GM18502 (cell line): ENCODE data around the gene CNTF.

Source experiments
- ATAC-seq: cut with Tn5 transposase; IDR thresholded peaks from one replicate; pipeline ENCODE4 v1.9.1; 2021; ENCODE audit warnings: mild to moderate bottlenecking; ENCODE audit not compliant: unreplicated experiment, poor library complexity

CNTF gene

DNA sequence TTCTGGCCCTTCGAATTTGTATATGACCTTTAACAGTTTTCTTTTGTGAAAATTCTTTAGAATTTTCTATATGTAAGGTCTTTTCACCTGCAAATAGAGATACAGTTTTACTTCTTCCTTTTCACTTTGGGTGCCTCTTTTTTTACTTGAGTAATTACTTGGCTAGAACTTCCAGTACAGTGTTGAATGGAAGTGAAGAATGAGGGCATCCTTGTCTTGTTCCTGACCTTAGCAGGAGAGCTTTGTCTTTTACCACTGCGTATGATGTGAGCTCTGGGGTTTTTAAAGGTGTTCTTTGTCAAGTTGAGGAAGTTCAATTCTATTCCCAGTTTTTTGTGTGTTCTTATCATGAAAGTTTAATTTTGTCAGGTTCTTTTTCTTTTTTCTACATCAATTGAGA lies 22.0 kb upstream of the CNTF start:
- no peak for ATAC-seq

DNA sequence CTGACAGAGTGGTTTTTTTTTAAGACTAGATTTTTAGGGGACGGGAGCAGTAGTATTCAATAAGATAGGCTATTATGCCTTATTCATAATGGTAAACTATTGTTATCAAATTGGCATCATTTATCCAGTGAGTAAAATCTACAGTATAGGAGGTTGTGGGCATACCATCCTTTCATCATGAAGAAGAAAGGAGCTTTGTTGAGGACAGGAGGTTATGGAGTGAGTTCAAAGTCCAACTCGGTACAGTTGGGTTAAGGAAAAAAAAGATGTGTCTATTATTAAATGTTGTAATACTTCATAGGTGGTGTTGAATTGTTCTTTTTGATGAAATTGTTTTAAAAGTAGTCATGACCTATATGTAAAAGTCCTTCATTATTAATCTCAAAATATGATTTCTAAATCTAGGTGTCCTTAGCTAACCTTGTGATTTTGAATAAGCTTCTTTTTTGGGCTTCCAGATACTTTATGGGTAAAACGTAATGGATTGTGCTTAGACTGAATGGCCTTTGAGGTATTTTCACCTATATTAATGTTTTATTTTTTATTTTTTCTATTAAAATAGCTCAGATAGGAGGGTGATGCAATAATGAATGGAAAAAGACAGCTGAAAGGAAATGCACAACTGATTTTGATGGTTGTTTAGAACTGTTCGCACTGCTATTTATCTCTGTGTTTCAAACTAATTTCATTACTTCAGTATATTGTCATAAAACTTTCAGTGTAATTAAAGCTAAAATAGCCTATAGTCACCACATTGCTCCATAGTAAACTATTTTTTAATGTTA lies 15.3 kb upstream of the CNTF start:
- ATAC-seq, result no peak

DNA sequence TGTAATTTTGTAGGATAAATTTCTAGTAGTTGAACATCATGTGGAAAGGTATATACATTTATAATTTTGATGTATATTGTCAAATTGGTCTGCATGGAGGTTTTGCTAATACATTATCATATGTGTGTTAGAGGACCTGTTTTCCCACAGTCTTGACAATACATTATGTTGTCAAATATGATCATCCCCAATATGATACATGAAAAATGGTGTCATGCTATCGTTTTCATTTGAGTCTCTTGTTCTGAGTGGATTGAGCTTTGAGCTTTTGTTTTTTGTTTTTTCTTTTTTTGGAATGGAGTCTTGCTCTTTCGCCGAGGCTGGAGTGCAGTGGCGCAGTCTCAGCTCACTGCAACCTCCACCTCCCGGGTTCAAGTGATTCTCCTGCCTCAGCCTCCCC lies 14.1 kb upstream of the CNTF start:
- no peak for ATAC-seq

DNA sequence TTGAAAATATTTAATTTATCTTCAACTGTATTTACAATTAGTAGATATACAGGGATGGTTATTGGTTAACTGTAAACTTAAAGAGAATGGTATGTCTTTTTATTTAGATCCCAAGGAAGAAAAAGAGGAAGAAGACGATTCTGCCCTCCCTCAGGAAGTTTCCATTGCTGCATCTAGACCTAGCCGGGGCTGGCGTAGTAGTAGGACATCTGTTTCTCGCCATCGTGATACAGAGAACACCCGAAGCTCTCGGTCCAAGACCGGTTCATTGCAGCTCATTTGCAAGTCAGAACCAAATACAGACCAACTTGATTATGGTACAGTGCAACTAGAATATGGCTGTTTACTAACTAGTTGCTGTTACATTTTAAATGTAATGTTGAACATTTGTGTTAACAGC lies 12.7 kb upstream of the CNTF start:
- peak; percentile 49 for ATAC-seq

DNA sequence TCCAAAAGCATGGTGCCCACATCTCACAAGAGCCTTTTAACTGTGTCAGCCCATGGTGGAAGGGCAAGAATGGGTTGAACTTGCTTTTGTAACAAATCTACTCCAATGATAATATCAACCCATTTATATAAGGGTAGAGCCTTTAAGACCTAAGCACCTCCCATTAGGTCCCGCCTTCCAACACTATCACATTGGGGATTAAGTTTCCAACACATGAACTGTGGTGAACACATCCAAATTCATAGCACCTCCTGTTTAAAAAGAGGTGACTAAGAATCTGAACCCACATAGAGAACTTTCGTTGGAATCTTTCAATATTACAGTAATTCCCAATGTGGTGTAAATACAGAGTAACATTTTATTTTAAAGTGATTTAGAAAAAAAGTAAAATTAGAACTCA lies 9.2 kb upstream of the CNTF start:
- ATAC-seq, result no peak

DNA sequence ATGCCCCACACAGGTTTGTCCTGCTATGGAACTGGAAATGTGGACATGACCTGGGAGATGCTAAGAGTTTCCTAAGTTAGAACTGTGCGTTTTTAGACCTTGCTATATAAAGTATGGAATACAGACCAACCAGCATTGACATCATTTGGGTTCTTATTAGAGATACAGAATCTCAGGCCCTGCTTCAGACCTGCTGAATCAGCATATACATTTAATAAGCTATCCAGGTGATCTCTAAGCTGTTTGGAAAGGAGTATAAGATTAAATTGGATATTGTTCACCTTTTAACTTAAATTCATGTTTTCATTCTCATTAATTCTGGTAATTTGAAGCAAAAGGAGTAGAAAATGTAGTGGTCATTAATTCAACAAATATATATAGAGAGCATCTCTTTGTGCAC lies 6.9 kb upstream of the CNTF start:
- ATAC-seq, result no peak

DNA sequence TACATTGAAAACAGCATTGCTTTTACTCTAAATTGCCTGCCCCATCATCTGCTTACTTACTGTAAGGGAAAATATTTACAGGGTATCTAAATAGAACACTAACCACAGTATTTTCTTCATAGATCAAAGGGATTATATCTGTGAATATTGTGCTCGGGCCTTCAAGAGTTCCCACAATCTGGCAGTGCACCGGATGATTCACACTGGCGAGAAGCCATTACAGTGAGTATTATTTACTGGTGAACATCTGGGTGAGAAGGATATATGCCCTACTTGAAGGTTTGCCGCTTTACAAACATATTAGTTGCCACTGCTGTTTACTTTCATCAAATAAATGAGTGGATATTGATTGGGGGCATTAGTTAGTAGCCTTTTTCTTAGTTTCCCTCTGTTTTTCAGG lies 5.9 kb upstream of the CNTF start:
- no peak for ATAC-seq

DNA sequence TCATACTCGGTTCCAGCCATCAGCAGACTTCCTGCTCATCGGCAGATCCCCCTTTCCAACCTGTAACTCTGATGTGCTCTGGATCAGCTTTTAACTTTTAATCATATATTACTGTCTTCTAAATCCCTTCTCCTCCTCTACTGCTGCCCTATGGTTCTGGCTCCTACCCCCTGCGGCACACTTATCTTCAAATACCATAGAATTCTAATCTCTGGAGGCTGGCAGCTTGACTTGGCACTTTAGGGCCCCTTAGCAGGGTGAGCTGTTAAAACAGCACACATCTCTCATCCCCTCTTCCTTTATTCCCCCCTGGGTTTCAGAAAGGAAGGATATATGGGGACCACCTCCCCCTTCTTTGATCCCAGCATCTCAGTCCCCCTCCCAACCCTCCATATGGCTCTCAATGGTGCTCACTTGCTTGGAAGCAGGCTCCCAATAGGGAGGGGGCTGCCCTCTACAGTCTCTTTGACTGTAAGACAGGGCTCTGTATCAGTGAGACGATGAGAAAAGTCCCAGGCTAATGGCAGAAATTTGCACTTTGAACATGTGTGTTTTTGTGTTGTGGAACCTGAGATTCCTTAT lies 4.4 kb upstream of the CNTF start:
- ATAC-seq, result no peak

DNA sequence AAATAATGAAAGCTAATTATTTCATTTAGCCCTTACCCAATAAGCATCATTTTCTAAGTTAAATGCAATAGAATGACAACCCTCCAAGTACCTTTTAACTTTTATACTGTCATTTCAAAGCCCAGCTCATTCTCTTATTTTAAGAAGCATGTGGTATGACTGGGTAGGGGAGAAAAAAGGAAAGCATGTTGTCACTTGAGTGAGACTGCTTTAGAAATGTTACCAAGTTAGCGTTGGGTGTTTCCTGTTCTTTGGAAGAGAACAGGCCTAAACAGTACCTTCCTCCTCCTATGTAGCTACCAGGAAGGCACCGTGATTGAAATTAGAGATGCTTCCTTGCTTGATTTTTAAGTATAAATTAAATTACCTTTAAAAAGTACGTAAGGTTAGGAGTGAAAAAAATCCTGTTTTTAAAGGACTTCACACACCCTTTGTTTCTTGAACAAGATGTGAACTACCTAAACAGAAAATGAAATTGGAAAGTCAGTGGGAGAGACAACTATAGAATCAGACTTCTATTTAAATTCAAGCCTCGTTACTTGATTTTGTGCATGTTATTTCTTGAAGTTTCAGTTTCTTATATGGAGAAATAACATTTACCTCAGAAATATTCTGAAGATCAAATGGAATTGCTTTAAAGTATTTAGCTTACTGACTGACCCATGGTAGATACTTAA lies 741 bp upstream of the CNTF start:
- ATAC-seq, result no peak

DNA sequence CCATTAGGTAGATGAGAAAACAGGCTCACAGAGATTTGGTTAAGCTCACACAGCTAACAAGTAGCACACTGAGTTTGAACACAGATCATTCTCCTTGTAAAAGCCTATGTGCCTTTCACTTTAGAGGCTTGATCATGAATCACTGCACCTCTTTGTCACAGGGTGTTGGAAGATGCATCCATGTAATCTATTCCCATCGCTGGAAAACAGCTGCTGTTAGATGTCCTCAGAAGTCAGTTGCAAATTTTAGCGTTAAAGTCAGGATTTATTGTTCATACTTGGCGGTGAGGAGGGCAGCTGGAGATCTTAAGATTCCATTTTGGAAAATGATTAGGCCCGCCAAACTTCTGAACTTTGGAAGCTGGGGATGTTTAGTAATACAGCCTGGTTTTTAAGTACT lies 2.6 kb downstream of the CNTF start:
- ATAC-seq, result no peak

DNA sequence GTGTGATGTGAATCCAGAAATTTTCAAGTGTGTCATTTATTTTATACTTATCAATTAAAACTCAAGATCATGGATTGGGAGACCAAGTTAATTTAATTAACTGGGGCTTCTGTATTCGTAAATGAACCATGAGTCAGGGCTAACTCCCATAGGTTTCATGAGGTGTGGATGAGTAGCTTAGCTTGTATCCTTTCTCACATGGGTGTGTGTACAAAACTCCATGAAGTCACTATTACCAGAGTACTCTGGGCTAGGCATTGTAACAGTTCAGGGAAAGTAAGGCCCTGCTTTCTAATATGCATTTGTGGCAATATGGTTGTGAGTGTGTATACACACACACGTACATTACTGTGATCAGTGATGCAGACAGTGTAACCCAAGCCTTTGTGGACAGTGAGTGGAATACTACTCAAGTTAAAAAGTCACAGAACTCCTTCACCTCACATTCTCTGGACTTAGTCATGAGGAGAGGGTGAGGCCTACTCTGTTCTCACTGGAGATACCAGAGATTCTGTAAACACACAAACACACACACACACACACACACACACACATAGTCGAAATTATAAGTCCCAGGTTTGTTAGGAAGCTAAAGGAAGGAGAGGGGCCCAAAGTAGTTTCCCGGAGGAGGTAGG lies 3.5 kb downstream of the CNTF start:
- no peak for ATAC-seq

DNA sequence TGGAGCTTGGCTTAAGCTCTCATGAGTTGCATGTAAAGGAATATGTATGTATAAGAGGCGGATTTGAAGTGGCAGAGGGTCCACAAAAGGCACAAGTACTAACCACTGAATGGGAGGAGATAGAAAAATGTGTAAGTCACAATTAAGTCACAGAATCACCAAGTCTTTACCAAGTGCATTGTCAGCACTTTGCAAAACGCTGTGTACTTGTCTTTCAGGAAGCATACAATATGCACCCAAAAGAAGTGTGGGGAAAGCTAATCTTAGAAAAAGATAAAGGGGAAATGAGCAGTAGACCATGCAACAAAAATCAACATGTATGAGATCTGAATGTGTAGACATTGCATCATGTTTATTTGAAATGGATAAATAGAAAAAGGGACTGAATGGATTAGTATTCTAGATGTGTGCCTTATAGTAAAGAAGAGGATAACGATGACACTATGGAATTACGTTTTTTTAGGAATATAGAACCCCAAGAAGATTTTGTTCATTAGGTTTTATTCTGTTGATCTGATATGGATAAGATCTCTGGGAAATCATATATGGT lies 4.5 kb downstream of the CNTF start:
- no peak for ATAC-seq

DNA sequence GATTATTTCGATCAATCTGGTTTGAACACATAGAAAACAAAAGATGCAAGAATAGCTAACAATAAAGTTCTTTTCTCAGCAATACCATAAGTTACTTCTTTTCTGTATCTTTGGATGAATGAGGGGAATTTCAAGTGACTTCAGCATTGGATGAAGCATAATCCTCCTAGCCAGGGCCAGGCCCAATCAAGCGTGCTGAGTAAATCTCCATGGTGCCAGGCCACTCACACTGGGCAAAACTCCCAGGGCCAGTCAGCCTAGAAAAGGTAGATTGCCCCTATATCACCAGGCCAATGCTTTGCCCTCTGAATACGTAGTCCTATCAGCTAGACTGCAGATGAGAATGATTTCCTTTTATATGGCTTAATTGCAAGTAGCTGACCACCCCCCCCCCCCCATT lies 6.0 kb downstream of the CNTF start:
- no peak for ATAC-seq

DNA sequence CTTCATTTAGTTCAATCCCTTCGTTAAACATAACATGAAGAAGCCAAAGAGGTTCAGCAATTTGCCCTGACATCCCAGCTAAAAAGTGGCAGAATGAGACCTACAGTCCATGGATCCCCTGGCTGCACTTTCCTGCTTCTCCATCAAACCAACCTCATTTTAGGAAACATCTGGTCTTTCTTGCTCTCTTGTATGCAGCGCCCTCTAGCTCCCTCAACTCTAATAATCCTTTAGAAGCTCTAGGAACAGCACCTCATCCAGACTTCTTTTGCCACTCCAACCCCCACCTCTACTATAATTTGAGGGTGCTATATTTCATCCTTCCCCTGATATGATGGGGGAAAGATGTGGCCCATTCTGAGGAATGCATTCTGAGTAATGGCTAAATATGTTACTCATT lies 7.4 kb downstream of the CNTF start:
- ATAC-seq, result peak; percentile 44

DNA sequence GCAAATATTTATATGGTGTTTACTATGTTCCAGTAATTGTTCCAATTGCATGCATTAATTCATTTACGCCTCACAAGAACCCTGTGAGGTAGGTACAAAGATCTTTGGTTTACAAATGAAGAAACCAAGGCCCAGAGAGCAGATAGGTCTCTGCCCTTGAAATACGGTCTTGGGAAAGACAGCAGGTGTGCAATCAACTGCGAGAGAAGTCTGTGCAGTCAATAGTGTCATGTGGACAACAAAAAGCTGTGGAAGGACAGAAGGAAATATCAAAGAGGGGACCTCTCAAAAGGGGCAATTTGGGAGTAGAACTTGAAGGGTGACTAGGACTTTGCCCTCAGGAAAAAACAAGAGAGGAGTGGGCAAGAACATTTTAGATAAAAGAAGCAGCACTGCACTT lies 8.9 kb downstream of the CNTF start:
- no peak for ATAC-seq

DNA sequence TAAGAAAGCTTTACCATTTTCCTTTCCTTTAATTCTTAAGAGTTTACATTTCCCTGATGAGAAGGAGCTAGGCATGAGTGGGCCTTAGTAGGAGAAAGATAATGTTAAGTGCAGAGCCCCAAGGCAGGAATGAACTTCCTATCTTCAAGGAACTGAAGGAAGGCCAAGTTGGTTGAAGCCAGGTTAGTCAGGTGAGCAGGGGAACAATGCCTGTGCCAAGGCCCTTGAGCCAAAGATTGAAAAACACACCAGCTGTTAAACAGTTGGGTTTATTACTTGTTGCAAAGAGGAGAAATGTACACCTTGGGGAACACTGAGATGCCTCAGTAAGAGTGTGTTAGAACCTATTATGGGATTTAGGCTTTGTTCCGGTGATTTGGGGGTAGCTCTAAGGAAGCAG lies 10.0 kb downstream of the CNTF start:
- no peak for ATAC-seq

DNA sequence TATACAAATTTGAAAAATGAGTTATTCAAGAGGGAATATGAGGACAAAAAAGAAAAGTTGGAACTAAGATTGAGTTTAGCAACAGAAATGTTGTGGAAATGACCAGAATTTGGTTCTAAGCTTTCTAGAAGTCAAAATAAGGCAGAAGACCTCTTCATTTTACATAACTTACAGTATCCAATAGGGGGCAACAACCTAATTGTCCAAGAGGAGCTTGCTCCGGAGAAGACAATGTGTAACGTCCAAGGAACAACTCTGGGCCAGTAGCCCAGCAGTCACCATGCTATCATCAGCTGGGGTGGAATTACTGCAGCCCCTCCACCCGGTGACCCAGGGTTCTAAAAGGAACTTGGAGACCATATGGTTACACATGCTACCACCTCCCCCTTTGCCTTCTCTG lies 14.1 kb downstream of the CNTF start:
- ATAC-seq, result no peak

DNA sequence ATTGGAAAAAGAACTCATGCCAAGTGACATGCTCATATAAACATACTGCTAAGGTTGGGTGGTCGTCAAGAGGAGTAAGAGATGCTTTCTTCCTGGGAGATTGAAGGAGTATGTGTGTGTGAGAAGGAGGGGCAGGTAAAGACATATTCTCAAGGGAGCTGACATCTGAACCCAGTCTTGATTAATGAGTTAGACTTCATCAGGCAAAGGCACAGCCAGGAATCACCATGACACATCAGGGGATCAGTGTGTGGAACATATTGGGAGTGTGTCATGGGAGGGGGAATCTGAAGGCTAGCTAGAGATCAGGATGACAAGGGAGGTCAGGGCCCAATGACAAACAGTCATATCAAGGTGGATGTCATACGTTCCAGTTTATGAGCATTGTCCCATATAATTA lies 14.9 kb downstream of the CNTF start:
- ATAC-seq, result no peak

DNA sequence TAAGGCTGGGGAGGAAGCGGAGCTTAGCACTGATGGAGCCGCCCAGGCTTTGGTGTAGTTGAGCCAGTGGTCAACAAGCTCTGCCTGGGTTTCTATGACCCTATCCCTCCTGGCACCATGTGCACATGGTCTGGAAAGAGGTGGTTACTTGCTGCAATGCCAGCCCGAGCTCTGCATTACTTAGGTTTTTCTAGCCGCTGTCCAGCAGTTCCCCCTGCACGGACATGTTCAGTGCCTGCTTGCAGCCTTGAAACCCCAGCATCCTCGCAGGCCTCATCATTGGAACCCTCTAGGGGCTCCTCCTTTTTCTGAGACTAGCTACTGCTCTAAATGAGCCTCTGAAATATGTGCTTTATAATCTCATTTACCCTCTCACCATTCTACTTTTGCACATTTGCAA lies 16.6 kb downstream of the CNTF start:
- no peak for ATAC-seq

DNA sequence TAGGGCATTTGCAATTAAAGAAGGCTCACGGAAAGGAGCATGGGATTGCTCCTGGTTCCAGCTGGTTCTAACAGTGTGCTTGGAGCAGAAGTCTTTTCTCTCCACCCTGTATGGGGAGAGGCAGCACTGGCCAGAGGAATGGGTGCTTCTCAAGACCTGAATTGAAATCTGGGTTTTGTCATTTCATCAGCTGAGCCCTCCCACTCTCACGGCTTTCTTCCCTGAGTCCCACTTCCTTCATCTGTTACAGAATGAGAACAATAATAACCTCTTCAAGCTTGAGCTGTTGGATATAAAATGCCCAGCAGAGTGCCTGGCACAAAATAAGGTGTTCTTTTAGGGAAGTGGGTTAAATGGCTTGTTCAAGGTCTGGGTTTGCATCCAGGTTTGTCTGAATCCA lies 17.2 kb downstream of the CNTF start:
- no peak for ATAC-seq

DNA sequence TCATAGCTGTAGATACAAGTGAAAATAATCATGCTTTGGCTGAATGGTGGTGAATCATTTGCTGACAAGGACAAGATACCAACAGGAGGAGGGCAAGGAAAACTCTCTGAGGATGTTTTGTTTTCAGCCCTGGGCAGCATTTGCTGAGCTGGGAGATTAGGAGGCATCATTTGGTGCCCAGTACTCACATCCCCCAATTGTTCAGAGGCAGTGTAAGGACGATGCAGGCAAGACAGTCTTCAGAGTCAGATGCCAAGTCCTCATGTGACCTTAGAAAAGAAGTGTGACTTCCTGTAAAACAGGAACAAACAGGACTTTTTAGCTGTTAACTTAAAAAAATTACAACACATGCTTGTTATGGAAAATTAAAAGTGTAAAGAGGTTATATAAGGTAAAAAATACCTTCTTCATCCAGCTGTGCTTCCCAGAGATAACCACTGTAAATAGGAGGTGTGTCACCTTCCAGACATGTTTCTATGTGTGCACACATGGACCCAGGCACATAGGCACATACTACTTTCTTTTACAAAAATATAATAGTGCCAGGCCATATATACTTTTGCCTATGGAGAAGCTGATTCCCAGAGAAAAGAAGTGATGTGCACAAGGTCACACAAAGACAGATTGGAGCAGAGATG lies 18.0 kb downstream of the CNTF start:
- no peak for ATAC-seq
